Measurements from ENCODE around the gene ARHGAP44.

DNA sequence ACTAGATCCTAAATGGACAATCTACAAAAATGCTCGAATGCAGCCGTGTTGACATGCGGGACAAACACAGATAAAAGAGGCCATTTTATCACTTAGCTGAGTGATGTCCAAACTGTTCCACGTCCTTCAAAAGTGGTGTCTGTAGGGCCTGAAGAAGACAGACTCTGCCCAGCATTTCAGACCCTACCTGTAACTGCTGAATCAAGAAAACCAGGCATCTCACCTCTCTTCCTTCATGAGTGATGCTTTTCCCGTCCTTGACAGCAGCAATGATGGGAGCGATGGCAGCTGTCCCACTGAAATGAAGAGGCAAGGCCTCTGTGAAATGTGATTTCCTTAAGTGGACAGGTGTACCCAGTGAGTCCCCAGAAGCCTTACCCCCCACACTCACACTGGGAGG, 216.2 kb downstream of the ARHGAP44 start:
- no peak for TF ChIP-seq CTCF (conservative IDR thresholded peaks at IDR 0.05; ENCODE audit: low read depth in 2 of 2)
- TF ChIP-seq, protein P1, sequence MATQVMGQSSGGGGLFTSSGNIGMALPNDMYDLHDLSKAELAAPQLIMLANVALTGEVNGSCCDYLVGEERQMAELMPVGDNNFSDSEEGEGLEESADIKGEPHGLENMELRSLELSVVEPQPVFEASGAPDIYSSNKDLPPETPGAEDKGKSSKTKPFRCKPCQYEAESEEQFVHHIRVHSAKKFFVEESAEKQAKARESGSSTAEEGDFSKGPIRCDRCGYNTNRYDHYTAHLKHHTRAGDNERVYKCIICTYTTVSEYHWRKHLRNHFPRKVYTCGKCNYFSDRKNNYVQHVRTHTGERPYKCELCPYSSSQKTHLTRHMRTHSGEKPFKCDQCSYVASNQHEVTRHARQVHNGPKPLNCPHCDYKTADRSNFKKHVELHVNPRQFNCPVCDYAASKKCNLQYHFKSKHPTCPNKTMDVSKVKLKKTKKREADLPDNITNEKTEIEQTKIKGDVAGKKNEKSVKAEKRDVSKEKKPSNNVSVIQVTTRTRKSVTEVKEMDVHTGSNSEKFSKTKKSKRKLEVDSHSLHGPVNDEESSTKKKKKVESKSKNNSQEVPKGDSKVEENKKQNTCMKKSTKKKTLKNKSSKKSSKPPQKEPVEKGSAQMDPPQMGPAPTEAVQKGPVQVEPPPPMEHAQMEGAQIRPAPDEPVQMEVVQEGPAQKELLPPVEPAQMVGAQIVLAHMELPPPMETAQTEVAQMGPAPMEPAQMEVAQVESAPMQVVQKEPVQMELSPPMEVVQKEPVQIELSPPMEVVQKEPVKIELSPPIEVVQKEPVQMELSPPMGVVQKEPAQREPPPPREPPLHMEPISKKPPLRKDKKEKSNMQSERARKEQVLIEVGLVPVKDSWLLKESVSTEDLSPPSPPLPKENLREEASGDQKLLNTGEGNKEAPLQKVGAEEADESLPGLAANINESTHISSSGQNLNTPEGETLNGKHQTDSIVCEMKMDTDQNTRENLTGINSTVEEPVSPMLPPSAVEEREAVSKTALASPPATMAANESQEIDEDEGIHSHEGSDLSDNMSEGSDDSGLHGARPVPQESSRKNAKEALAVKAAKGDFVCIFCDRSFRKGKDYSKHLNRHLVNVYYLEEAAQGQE (IDR thresholded peaks at IDR 0.05; ENCODE audit: unreplicated experiment) = no peak
- no peak for TF ChIP-seq EZH2 (IDR thresholded peaks at IDR 0.05; ENCODE audit: low read depth, unreplicated experiment)
- no peak for TF ChIP-seq NANOG (IDR thresholded peaks at IDR 0.05; ENCODE audit: borderline replicate concordance)
- TF ChIP-seq POLR2AphosphoS5 (IDR thresholded peaks at IDR 0.05; ENCODE audit: low read depth) = no peak
- TF ChIP-seq CREB1 (CRISPR knock-in tag; IDR thresholded peaks at IDR 0.05; ENCODE audit: low read depth) = no peak
- no peak for TF ChIP-seq ZNF462 (CRISPR knock-in tag; IDR thresholded peaks at IDR 0.05)
- TF ChIP-seq ETS1 (IDR thresholded peaks at IDR 0.05) = no peak

Data from GM23338 (cell line).